Measurements from ENCODE around the gene TMEM101.
A peak's percentile ranks its signal among the peaks of the same experiment; 100 is the strongest.

The TMEM101 gene

DNA sequence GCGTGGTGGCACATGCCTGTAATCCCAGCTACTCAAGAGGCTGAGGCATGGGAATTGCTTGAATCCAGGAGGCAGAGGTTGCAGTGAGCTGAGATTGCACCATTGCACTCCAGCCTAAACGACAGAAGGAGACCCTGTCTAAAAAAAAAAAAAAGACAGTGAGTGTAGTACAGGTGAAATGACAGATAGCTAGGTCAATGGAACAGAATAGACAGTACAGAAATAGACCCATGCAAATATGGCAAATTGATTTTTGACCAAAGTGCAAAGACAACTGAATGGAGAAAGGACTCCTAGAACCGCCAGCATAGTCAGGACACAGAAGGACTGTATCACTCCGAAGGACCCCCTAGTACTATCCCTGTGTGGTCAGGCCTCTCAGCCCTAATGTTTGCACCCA lies 44.4 kb downstream of the TMEM101 start:
- no peak overlapping the region for H4K8ac ChIP-seq (ENCODE audit: low read length)
- H3K36me3 ChIP-seq (ENCODE audit: control insufficient read depth in 1 of 2, insufficient read depth in 2 of 2, low read depth in 1 of 2, low read length in 2 of 2), result no peaks in the 10 kb centered on the region
- H3K9me3 ChIP-seq (ENCODE audit: control insufficient read depth, low read length), result no peaks in the 10 kb centered on the region
- H3K4me1 ChIP-seq (ENCODE audit: control insufficient read depth, insufficient read depth, low read depth, low read length), result no peaks in the 10 kb centered on the region
- no peak overlapping the region for H2BK5ac ChIP-seq (ENCODE audit: low read depth, low read length, poor library complexity, severe bottlenecking)
- no peak overlapping the region for H2AK5ac ChIP-seq (ENCODE audit: low read length, severe bottlenecking)
- no peak overlapping the region for H2BK12ac ChIP-seq (ENCODE audit: low read length in 2 of 2)
- DNase-seq, result no peak
- no peak overlapping the region for H3K27ac ChIP-seq (ENCODE audit: low read length, poor library complexity, severe bottlenecking)
- no peak overlapping the region for H3K14ac ChIP-seq (ENCODE audit: low read length in 2 of 2)
- 48% methylated on average over 4 of the region's 4 CpGs for WGBS
- no peak overlapping the region for H4K91ac ChIP-seq (ENCODE audit: low read length)
- no peak overlapping the region for H3K9ac ChIP-seq (ENCODE audit: low read length)
- H2AFZ ChIP-seq (ENCODE audit: low read depth, low read length), result no peak overlapping the region
- no peak overlapping the region for H3K4ac ChIP-seq (ENCODE audit: low read depth in 1 of 2, low read length in 2 of 2)
- H3K4me2 ChIP-seq (ENCODE audit: low read length, poor library complexity, severe bottlenecking), result no peak overlapping the region
- no peak overlapping the region for H3K23ac ChIP-seq (ENCODE audit: low read length in 2 of 2)
- H3K79me1 ChIP-seq (replicated peaks; ENCODE audit: low read length, poor library complexity, severe bottlenecking), result no peaks in the 10 kb centered on the region
- H2BK120ac ChIP-seq (ENCODE audit: low read depth, low read length), result no peak overlapping the region
- H3K4me3 ChIP-seq (ENCODE audit: insufficient read depth in 1 of 2, low read depth in 1 of 2, low read length in 2 of 2), result no peak overlapping the region
- H2BK15ac ChIP-seq (ENCODE audit: low read depth, poor library complexity, severe bottlenecking), result no peak overlapping the region
- H3K27me3 ChIP-seq (ENCODE audit: control insufficient read depth in 1 of 2, insufficient read depth in 1 of 2, low read length in 2 of 2), result peaks cover 17 to 24% of the 10 kb centered on the region in 2 experiments
- H3K18ac ChIP-seq (ENCODE audit: low read depth in 1 of 2, low read length in 2 of 2), result no peak overlapping the region

DNA sequence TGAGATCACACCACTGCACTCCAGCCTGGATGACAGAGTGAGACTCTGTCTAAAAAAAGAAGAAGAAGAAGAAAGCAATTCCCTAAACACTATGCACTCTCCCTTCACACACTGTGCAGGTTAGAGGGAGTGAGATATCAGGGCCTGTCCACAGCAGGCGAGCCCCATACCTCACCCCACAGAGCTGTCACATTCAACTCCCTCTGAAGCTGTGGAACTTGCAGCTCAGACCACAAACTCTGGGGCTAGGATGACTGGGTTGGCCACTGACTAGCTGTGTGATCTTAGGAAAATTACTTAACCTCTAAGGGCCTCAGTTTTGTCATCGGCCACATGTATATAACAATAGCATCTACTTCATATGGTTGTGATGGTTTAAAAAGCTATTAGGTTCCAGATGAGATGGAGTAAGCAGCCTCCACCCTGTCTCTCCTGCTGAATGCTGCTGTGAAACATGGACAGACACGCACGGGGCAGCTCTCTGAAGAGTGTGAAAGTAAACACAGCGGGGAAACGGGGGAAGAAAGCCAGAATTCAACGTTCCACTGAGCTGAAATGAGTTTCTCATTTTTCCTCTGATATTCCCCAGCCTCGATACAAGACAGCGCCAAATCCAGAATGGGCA lies 47.4 kb downstream of the TMEM101 start:
- DNase-seq, result no peak
- H2BK120ac ChIP-seq (ENCODE audit: low read depth, low read length), result no peak overlapping the region
- no peak overlapping the region for H3K14ac ChIP-seq (ENCODE audit: low read length in 2 of 2)
- H3K18ac ChIP-seq (ENCODE audit: low read depth in 1 of 2, low read length in 2 of 2), result no peak overlapping the region
- no peak overlapping the region for H3K4ac ChIP-seq (ENCODE audit: low read depth in 1 of 2, low read length in 2 of 2)
- peak overlapping the region; percentile 2 for H3K9ac ChIP-seq (ENCODE audit: low read length)
- peaks cover 11 to 17% of the 10 kb centered on the region in 2 experiments for H3K27me3 ChIP-seq (ENCODE audit: control insufficient read depth in 1 of 2, insufficient read depth in 1 of 2, low read length in 2 of 2)
- H3K4me1 ChIP-seq (ENCODE audit: control insufficient read depth, insufficient read depth, low read depth, low read length), result no peaks in the 10 kb centered on the region
- no peak overlapping the region for H4K8ac ChIP-seq (ENCODE audit: low read length)
- no peak overlapping the region for H2AFZ ChIP-seq (ENCODE audit: low read depth, low read length)
- no peaks in the 10 kb centered on the region for H3K79me1 ChIP-seq (replicated peaks; ENCODE audit: low read length, poor library complexity, severe bottlenecking)
- no peak overlapping the region for H3K4me2 ChIP-seq (ENCODE audit: low read length, poor library complexity, severe bottlenecking)
- H2BK5ac ChIP-seq (ENCODE audit: low read depth, low read length, poor library complexity, severe bottlenecking), result no peak overlapping the region
- no peaks in the 10 kb centered on the region for H3K36me3 ChIP-seq (ENCODE audit: control insufficient read depth in 1 of 2, insufficient read depth in 2 of 2, low read depth in 1 of 2, low read length in 2 of 2)
- H2BK15ac ChIP-seq (ENCODE audit: low read depth, poor library complexity, severe bottlenecking), result no peak overlapping the region
- no peak overlapping the region for H4K91ac ChIP-seq (ENCODE audit: low read length)
- H3K4me3 ChIP-seq (ENCODE audit: insufficient read depth in 1 of 2, low read depth in 1 of 2, low read length in 2 of 2), result peak overlapping the region in 1 of 2 experiments; percentile 4
- no peak overlapping the region for H2AK5ac ChIP-seq (ENCODE audit: low read length, severe bottlenecking)
- H3K9me3 ChIP-seq (ENCODE audit: control insufficient read depth, low read length), result no peaks in the 10 kb centered on the region
- WGBS, result 65% methylated on average over 7 of the region's 9 CpGs
- H3K23ac ChIP-seq (ENCODE audit: low read length in 2 of 2), result no peak overlapping the region
- no peak overlapping the region for H3K27ac ChIP-seq (ENCODE audit: low read length, poor library complexity, severe bottlenecking)
- H2BK12ac ChIP-seq (ENCODE audit: low read length in 2 of 2), result no peak overlapping the region

DNA sequence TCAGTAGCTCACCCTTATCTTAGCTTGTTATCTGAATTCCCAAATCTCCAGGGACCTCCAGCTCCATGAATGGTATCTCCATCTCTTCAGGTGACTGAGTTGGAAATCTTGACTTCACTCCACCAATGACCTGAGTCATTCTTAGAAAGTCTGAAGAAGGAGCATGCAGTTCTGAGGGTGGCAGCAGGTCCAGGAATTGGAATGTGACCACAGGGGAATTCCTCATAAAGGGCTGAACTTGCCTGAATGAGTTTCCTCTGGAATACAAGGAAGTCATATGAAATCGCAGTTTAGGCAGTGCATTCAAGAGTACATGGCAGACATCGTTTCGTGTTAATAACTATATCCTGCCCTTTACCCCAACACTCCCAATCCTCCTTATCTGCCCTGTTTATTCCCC lies 48.5 kb downstream of the TMEM101 start:
- H2BK5ac ChIP-seq (ENCODE audit: low read depth, low read length, poor library complexity, severe bottlenecking), result no peak overlapping the region
- H3K18ac ChIP-seq (ENCODE audit: low read depth in 1 of 2, low read length in 2 of 2), result no peak overlapping the region
- no peak overlapping the region for H3K14ac ChIP-seq (ENCODE audit: low read length in 2 of 2)
- H3K27me3 ChIP-seq (ENCODE audit: control insufficient read depth in 1 of 2, insufficient read depth in 1 of 2, low read length in 2 of 2), result peaks cover 15 to 19% of the 10 kb centered on the region in 2 experiments
- no peak overlapping the region for H2BK12ac ChIP-seq (ENCODE audit: low read length in 2 of 2)
- H3K4me3 ChIP-seq (ENCODE audit: insufficient read depth in 1 of 2, low read depth in 1 of 2, low read length in 2 of 2), result no peak overlapping the region
- no peaks in the 10 kb centered on the region for H3K79me1 ChIP-seq (replicated peaks; ENCODE audit: low read length, poor library complexity, severe bottlenecking)
- no peak overlapping the region for H3K9ac ChIP-seq (ENCODE audit: low read length)
- no peak for DNase-seq
- H4K91ac ChIP-seq (ENCODE audit: low read length), result no peak overlapping the region
- H3K27ac ChIP-seq (ENCODE audit: low read length, poor library complexity, severe bottlenecking), result no peak overlapping the region
- H3K36me3 ChIP-seq (ENCODE audit: control insufficient read depth in 1 of 2, insufficient read depth in 2 of 2, low read depth in 1 of 2, low read length in 2 of 2), result no peaks in the 10 kb centered on the region
- H2BK120ac ChIP-seq (ENCODE audit: low read depth, low read length), result no peak overlapping the region
- H2AK5ac ChIP-seq (ENCODE audit: low read length, severe bottlenecking), result no peak overlapping the region
- WGBS, result 85% methylated on average over 3 of the region's 3 CpGs
- H3K4ac ChIP-seq (ENCODE audit: low read depth in 1 of 2, low read length in 2 of 2), result no peak overlapping the region
- no peak overlapping the region for H2AFZ ChIP-seq (ENCODE audit: low read depth, low read length)
- no peaks in the 10 kb centered on the region for H3K9me3 ChIP-seq (ENCODE audit: control insufficient read depth, low read length)
- H2BK15ac ChIP-seq (ENCODE audit: low read depth, poor library complexity, severe bottlenecking), result no peak overlapping the region
- no peak overlapping the region for H3K4me2 ChIP-seq (ENCODE audit: low read length, poor library complexity, severe bottlenecking)
- H3K4me1 ChIP-seq (ENCODE audit: control insufficient read depth, insufficient read depth, low read depth, low read length), result no peaks in the 10 kb centered on the region
- H3K23ac ChIP-seq (ENCODE audit: low read length in 2 of 2), result no peak overlapping the region
- H4K8ac ChIP-seq (ENCODE audit: low read length), result no peak overlapping the region

DNA sequence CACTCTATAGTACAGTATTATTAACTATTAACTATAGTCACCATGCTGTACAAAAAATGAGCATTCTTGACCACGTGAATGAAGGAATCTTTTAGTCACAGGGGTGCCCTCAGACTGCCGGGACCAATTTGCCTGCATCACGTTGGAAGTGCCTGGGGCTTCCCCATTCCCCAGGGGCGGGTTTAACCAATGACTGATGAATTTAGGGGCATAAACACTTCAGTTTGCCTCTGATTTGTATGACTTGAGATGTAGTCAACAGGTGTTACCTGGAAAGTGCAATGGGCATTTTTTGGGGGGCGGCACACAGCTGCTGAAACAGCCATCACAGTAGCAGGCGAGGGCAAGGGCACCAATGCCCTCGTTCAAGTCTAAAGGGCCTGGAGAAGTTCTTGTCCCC lies 52.3 kb downstream of the TMEM101 start:
- Histone ChIP-seq H3K4me1 (ENCODE audit: control insufficient read depth, insufficient read depth, low read depth, low read length) (no peaks in the 10 kb centered on the region), H2BK5ac (ENCODE audit: low read depth, low read length, poor library complexity, severe bottlenecking) (no peak overlapping the region), H3K14ac (ENCODE audit: low read length in 2 of 2) (no peak overlapping the region), H3K27ac (ENCODE audit: low read length, poor library complexity, severe bottlenecking) (no peak overlapping the region), H2BK15ac (ENCODE audit: low read depth, poor library complexity, severe bottlenecking) (no peak overlapping the region), H3K9me3 (ENCODE audit: control insufficient read depth, low read length) (no peaks in the 10 kb centered on the region), H3K27me3 (ENCODE audit: control insufficient read depth in 1 of 2, insufficient read depth in 1 of 2, low read length in 2 of 2) (peaks cover 10 to 12% of the 10 kb centered on the region in 2 experiments), H3K18ac (ENCODE audit: low read depth in 1 of 2, low read length in 2 of 2) (no peak overlapping the region), H4K91ac (ENCODE audit: low read length) (no peak overlapping the region), H2AK5ac (ENCODE audit: low read length, severe bottlenecking) (no peak overlapping the region), H3K4me3 (ENCODE audit: insufficient read depth in 1 of 2, low read depth in 1 of 2, low read length in 2 of 2) (no peak overlapping the region), H4K8ac (ENCODE audit: low read length) (no peak overlapping the region), H2BK120ac (ENCODE audit: low read depth, low read length) (no peak overlapping the region), H2AFZ (ENCODE audit: low read depth, low read length) (no peak overlapping the region), H3K79me1 (replicated peaks; ENCODE audit: low read length, poor library complexity, severe bottlenecking) (no peaks in the 10 kb centered on the region), H2BK12ac (ENCODE audit: low read length in 2 of 2) (no peak overlapping the region), H3K4ac (ENCODE audit: low read depth in 1 of 2, low read length in 2 of 2) (no peak overlapping the region), H3K36me3 (ENCODE audit: control insufficient read depth in 1 of 2, insufficient read depth in 2 of 2, low read depth in 1 of 2, low read length in 2 of 2) (no peaks in the 10 kb centered on the region), H3K23ac (ENCODE audit: low read length in 2 of 2) (no peak overlapping the region), H3K4me2 (ENCODE audit: low read length, poor library complexity, severe bottlenecking) (no peak overlapping the region), H3K9ac (ENCODE audit: low read length) (no peak overlapping the region)
- 67% methylated on average over 7 of the region's 7 CpGs for WGBS
- no peak for DNase-seq
